Measurements from ENCODE around the gene MAPKAPK2.

DNA sequence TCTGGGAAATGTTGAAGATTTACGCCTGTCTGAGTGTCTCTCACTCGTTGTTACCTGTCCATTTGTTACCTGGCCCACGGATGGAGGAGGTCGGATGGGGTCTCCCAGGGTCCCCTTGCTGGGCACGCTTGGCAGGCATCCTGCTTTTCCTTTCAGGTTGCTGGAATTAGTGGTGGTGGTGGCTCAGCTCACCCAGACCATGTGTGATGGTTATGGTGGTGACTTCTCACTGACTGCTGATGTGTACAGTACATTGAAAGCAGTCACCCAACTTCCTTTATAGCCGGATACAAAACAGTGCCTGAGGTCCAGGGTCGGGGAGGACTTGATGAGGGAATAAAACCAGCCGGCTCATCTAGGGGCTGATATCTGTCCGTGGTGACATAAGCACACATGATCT lies 19.5 kb downstream of the MAPKAPK2 start:
- TF ChIP-seq, protein P1, sequence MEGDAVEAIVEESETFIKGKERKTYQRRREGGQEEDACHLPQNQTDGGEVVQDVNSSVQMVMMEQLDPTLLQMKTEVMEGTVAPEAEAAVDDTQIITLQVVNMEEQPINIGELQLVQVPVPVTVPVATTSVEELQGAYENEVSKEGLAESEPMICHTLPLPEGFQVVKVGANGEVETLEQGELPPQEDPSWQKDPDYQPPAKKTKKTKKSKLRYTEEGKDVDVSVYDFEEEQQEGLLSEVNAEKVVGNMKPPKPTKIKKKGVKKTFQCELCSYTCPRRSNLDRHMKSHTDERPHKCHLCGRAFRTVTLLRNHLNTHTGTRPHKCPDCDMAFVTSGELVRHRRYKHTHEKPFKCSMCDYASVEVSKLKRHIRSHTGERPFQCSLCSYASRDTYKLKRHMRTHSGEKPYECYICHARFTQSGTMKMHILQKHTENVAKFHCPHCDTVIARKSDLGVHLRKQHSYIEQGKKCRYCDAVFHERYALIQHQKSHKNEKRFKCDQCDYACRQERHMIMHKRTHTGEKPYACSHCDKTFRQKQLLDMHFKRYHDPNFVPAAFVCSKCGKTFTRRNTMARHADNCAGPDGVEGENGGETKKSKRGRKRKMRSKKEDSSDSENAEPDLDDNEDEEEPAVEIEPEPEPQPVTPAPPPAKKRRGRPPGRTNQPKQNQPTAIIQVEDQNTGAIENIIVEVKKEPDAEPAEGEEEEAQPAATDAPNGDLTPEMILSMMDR (IDR thresholded peaks at IDR 0.05): no peak
- no peak for TF ChIP-seq POLR2A (IDR thresholded peaks at IDR 0.05)
